NCI-H1105 (cell line): Measurements from ENCODE around the gene TEX19.
"Not testable (repeated sequence)": the region's sequence is repeated elsewhere in the genome, so short reads cannot be mapped to it uniquely, and the experiment has no call there.

Experiments used
- DNase-seq: peaks from one replicate; lab custom pipeline; 2025; lab: John Stamatoyannopoulos, UW

The TEX19 gene

GRCh38 chr17:82411396-82412053 lies 52.5 kb downstream of the TEX19 start:
- DNase-seq = no peak

- DNase-seq = not testable (repeated sequence)
These were observed 53.0 kb downstream of the TEX19 start for GRCh38 chr17:82412081-82412480.

GRCh38 chr17:82412535-82413520 lies 53.8 kb downstream of the TEX19 start:
- DNase-seq = peak; percentile 49
